ENCODE results near the gene RGS9BP.
"Not testable (repeated sequence)": the region's sequence is repeated elsewhere in the genome, so short reads cannot be mapped to it uniquely, and the experiment has no call there.

The RGS9BP gene

GRCh38 chr19:32702010-32702409 is 26.4 kb downstream of the RGS9BP start:
- H3K4me1 ChIP-seq (ENCODE audit: low read length), result no peaks in the 10 kb centered on the region
- H3K36me3 ChIP-seq (replicated peaks; ENCODE audit: insufficient read depth, low read length), result peaks cover 3% of the 10 kb centered on the region; the same call in 1 of the 2 replicates
- DNase-seq, result no peak
- H3K4me2 ChIP-seq (ENCODE audit: low read depth, low read length), result no peak overlapping the region
- no peaks in the 10 kb centered on the region for H3F3A ChIP-seq (ENCODE audit: insufficient read depth, low read length)
- TF ChIP-seq EZH2 (optimal IDR thresholded peaks at IDR 0.05; ENCODE audit: low read depth, low read length) (no peak), EZH2phosphoT487 (IDR thresholded peaks at IDR 0.05; ENCODE audit: low read length) (no peak), CTCF (IDR thresholded peaks at IDR 0.05; ENCODE audit: low read length) (no peak)
- no peaks in the 10 kb centered on the region for H3K9me2 ChIP-seq (replicated peaks; ENCODE audit: insufficient read depth, low read length)
- H3K9ac ChIP-seq (ENCODE audit: low read length), result no peak overlapping the region
- no peaks in the 10 kb centered on the region for H4K20me1 ChIP-seq (ENCODE audit: insufficient read depth, low read length)
- H2AFZ ChIP-seq (ENCODE audit: low read length), result no peak overlapping the region
- H3K27me3 ChIP-seq (replicated peaks; ENCODE audit: insufficient read depth, low read length), result no peaks in the 10 kb centered on the region
- H3K4me3 ChIP-seq (ENCODE audit: low read length), result no peak overlapping the region
- no peaks in the 10 kb centered on the region for H3K9me3 ChIP-seq (replicated peaks; ENCODE audit: insufficient read depth, low read length)
- H3K27ac ChIP-seq (ENCODE audit: low read length), result no peak overlapping the region
- H3K79me2 ChIP-seq (ENCODE audit: low read length), result peaks cover 37% of the 10 kb centered on the region

GRCh38 chr19:32704006-32704405 is 28.4 kb downstream of the RGS9BP start:
- not testable (repeated sequence) for H3K4me2 ChIP-seq (ENCODE audit: low read depth, low read length); H3K4me1 ChIP-seq (ENCODE audit: low read length); H2AFZ ChIP-seq (ENCODE audit: low read length); H3K36me3 ChIP-seq (replicated peaks; ENCODE audit: insufficient read depth, low read length); H3K9me3 ChIP-seq (replicated peaks; ENCODE audit: insufficient read depth, low read length); H3F3A ChIP-seq (ENCODE audit: insufficient read depth, low read length); H3K27me3 ChIP-seq (replicated peaks; ENCODE audit: insufficient read depth, low read length); H3K9me2 ChIP-seq (replicated peaks; ENCODE audit: insufficient read depth, low read length); H3K9ac ChIP-seq (ENCODE audit: low read length); H3K4me3 ChIP-seq (ENCODE audit: low read length); H3K27ac ChIP-seq (ENCODE audit: low read length); H4K20me1 ChIP-seq (ENCODE audit: insufficient read depth, low read length); DNase-seq
- peaks cover 34% of the 10 kb centered on the region for H3K79me2 ChIP-seq (ENCODE audit: low read length)

GRCh38 chr19:32708457-32708856 is 32.8 kb downstream of the RGS9BP start:
- H3K36me3 ChIP-seq (replicated peaks; ENCODE audit: insufficient read depth, low read length), result no peaks in the 10 kb centered on the region; the same call in 1 of the 2 replicates
- H3K4me2 ChIP-seq (ENCODE audit: low read depth, low read length), result no peak overlapping the region
- TF ChIP-seq CTCF (IDR thresholded peaks at IDR 0.05; ENCODE audit: low read length) (no peak), EZH2 (optimal IDR thresholded peaks at IDR 0.05; ENCODE audit: low read depth, low read length) (no peak), EZH2phosphoT487 (IDR thresholded peaks at IDR 0.05; ENCODE audit: low read length) (no peak)
- H3K9me2 ChIP-seq (replicated peaks; ENCODE audit: insufficient read depth, low read length), result no peaks in the 10 kb centered on the region
- H3K27me3 ChIP-seq (replicated peaks; ENCODE audit: insufficient read depth, low read length), result no peaks in the 10 kb centered on the region
- H3K4me1 ChIP-seq (ENCODE audit: low read length), result no peaks in the 10 kb centered on the region
- H3K9ac ChIP-seq (ENCODE audit: low read length), result no peak overlapping the region
- no peak for DNase-seq
- no peak overlapping the region for H2AFZ ChIP-seq (ENCODE audit: low read length)
- H3K4me3 ChIP-seq (ENCODE audit: low read length), result no peak overlapping the region
- no peaks in the 10 kb centered on the region for H4K20me1 ChIP-seq (ENCODE audit: insufficient read depth, low read length)
- no peaks in the 10 kb centered on the region for H3K9me3 ChIP-seq (replicated peaks; ENCODE audit: insufficient read depth, low read length)
- H3K79me2 ChIP-seq (ENCODE audit: low read length), result peaks cover 11% of the 10 kb centered on the region; the same call in 1 of the 2 replicates
- no peak overlapping the region for H3K27ac ChIP-seq (ENCODE audit: low read length)
- no peaks in the 10 kb centered on the region for H3F3A ChIP-seq (ENCODE audit: insufficient read depth, low read length)

GRCh38 chr19:32709032-32709431 is 33.4 kb downstream of the RGS9BP start:
- H3K4me1 ChIP-seq (ENCODE audit: low read length), result no peaks in the 10 kb centered on the region
- no peak overlapping the region for H2AFZ ChIP-seq (ENCODE audit: low read length)
- DNase-seq, result no peak
- H3K79me2 ChIP-seq (ENCODE audit: low read length), result peaks cover 11% of the 10 kb centered on the region; the same call in 1 of the 2 replicates
- H4K20me1 ChIP-seq (ENCODE audit: insufficient read depth, low read length), result no peaks in the 10 kb centered on the region
- H3K36me3 ChIP-seq (replicated peaks; ENCODE audit: insufficient read depth, low read length), result no peaks in the 10 kb centered on the region; the same call in 1 of the 2 replicates
- no peak overlapping the region for H3K27ac ChIP-seq (ENCODE audit: low read length)
- no peak overlapping the region for H3K4me2 ChIP-seq (ENCODE audit: low read depth, low read length)
- TF ChIP-seq CTCF (IDR thresholded peaks at IDR 0.05; ENCODE audit: low read length) (no peak), EZH2phosphoT487 (IDR thresholded peaks at IDR 0.05; ENCODE audit: low read length) (no peak), EZH2 (optimal IDR thresholded peaks at IDR 0.05; ENCODE audit: low read depth, low read length) (no peak)
- H3K27me3 ChIP-seq (replicated peaks; ENCODE audit: insufficient read depth, low read length), result no peaks in the 10 kb centered on the region
- no peaks in the 10 kb centered on the region for H3K9me3 ChIP-seq (replicated peaks; ENCODE audit: insufficient read depth, low read length)
- no peaks in the 10 kb centered on the region for H3F3A ChIP-seq (ENCODE audit: insufficient read depth, low read length)
- no peaks in the 10 kb centered on the region for H3K9me2 ChIP-seq (replicated peaks; ENCODE audit: insufficient read depth, low read length)
- no peak overlapping the region for H3K4me3 ChIP-seq (ENCODE audit: low read length)
- H3K9ac ChIP-seq (ENCODE audit: low read length), result no peak overlapping the region
